Measurements from ENCODE around the gene SPTBN5. TPM values are rescaled to one million over a fixed set of nuclear protein-coding genes. Genes with fewer than 3 reads are reported as not detected.
A peak's percentile ranks its signal among the peaks of the same experiment; 100 is the strongest.

SPTBN5 gene
- total RNA-seq, 2 donors from 2014 or later, result 2.0 to 2.8 TPM

GRCh38 chr15:41810651-41811431 is 83.0 kb downstream of the SPTBN5 start:
- no peaks in the 10 kb centered on the region for H3K27me3 Mint-ChIP-seq (ENCODE audit: insufficient read depth)
- Histone ChIP-seq H3K9ac (ENCODE audit: extremely low read depth, low read length, poor library complexity, severe bottlenecking) (no peak overlapping the region), H3K36me3 (ENCODE audit: control insufficient read depth, insufficient read depth, low read length) (no peaks in the 10 kb centered on the region), H3K27ac (ENCODE audit: low read depth, low read length) (no peak overlapping the region), H3K9me3 (ENCODE audit: control insufficient read depth, low read length) (no peaks in the 10 kb centered on the region), H3K27me3 (ENCODE audit: control insufficient read depth, insufficient read depth, low read length, poor library complexity, severe bottlenecking) (no peaks in the 10 kb centered on the region), H3K4me3 (ENCODE audit: low read length) (no peak overlapping the region), H3K4me1 (ENCODE audit: control insufficient read depth, insufficient read depth, low read length) (no peaks in the 10 kb centered on the region)
- H3K27ac Mint-ChIP-seq, result no peak overlapping the region
- no peak for DNase-seq
- no peaks in the 10 kb centered on the region for H3K4me1 Mint-ChIP-seq
- WGBS, 2 experiments (ENCODE audit: insufficient coverage in 1 of 2, insufficient read length in 1 of 2), result 95 to 100% methylated on average over 3 to 4 of the region's 5 CpGs
- H3K4me3 Mint-ChIP-seq, result no peak overlapping the region
- TF ChIP-seq CTCF (conservative IDR thresholded peaks at IDR 0.05), result no peak
- H3K36me3 Mint-ChIP-seq (ENCODE audit: low read depth), result peaks cover 2% of the 10 kb centered on the region
- H3K9me3 Mint-ChIP-seq, result no peaks in the 10 kb centered on the region

GRCh38 chr15:41809526-41810220 is 84.2 kb downstream of the SPTBN5 start:
- Histone ChIP-seq H3K36me3 (ENCODE audit: control insufficient read depth, insufficient read depth, low read length) (no peaks in the 10 kb centered on the region), H3K27ac (ENCODE audit: low read depth, low read length) (no peak overlapping the region), H3K9ac (ENCODE audit: extremely low read depth, low read length, poor library complexity, severe bottlenecking) (no peak overlapping the region), H3K9me3 (ENCODE audit: control insufficient read depth, low read length) (no peaks in the 10 kb centered on the region), H3K27me3 (ENCODE audit: control insufficient read depth, insufficient read depth, low read length, poor library complexity, severe bottlenecking) (no peaks in the 10 kb centered on the region), H3K4me1 (ENCODE audit: control insufficient read depth, insufficient read depth, low read length) (no peaks in the 10 kb centered on the region), H3K4me3 (ENCODE audit: low read length) (no peak overlapping the region)
- 86 to 88% methylated on average over 10 to 12 of the region's 12 CpGs for WGBS, 2 experiments (ENCODE audit: insufficient coverage in 1 of 2, insufficient read length in 1 of 2)
- no peak overlapping the region for H3K4me3 Mint-ChIP-seq
- no peaks in the 10 kb centered on the region for H3K27me3 Mint-ChIP-seq (ENCODE audit: insufficient read depth)
- peaks cover 2% of the 10 kb centered on the region for H3K36me3 Mint-ChIP-seq (ENCODE audit: low read depth)
- DNase-seq, result no peak
- peak overlapping the region; percentile 26 for H3K27ac Mint-ChIP-seq
- H3K9me3 Mint-ChIP-seq, result no peaks in the 10 kb centered on the region
- TF ChIP-seq CTCF (conservative IDR thresholded peaks at IDR 0.05), result no peak
- no peaks in the 10 kb centered on the region for H3K4me1 Mint-ChIP-seq

GRCh38 chr15:41809121-41809520 is 84.7 kb downstream of the SPTBN5 start:
- H3K9ac ChIP-seq (ENCODE audit: extremely low read depth, low read length, poor library complexity, severe bottlenecking), result no peak overlapping the region
- Mint-ChIP-seq H3K27ac (no peak overlapping the region), H3K27me3 (ENCODE audit: insufficient read depth) (no peaks in the 10 kb centered on the region), H3K36me3 (ENCODE audit: low read depth) (peaks cover 2% of the 10 kb centered on the region), H3K9me3 (no peaks in the 10 kb centered on the region), H3K4me3 (no peak overlapping the region), H3K4me1 (no peaks in the 10 kb centered on the region)
- no peaks in the 10 kb centered on the region for H3K4me1 ChIP-seq (ENCODE audit: control insufficient read depth, insufficient read depth, low read length)
- 67 to 69% methylated on average over 1 to 2 of the region's 2 CpGs for WGBS, 2 experiments (ENCODE audit: insufficient coverage in 1 of 2, insufficient read length in 1 of 2)
- no peak overlapping the region for H3K4me3 ChIP-seq (ENCODE audit: low read length)
- no peaks in the 10 kb centered on the region for H3K36me3 ChIP-seq (ENCODE audit: control insufficient read depth, insufficient read depth, low read length)
- no peaks in the 10 kb centered on the region for H3K9me3 ChIP-seq (ENCODE audit: control insufficient read depth, low read length)
- H3K27ac ChIP-seq (ENCODE audit: low read depth, low read length), result no peak overlapping the region
- no peaks in the 10 kb centered on the region for H3K27me3 ChIP-seq (ENCODE audit: control insufficient read depth, insufficient read depth, low read length, poor library complexity, severe bottlenecking)
- DNase-seq, result no peak
- no peak for TF ChIP-seq CTCF (conservative IDR thresholded peaks at IDR 0.05)
